IMR-90 (cell line): ENCODE data around the gene JMJD1C. TPM values are rescaled to one million over a fixed set of nuclear protein-coding genes. Genes with fewer than 3 reads are reported as not detected.

Experiments used
- ATAC-seq: fragments of 200-7000 bp; cut with Tn5 transposase; 2 replicates; pipeline ENCODE4 v1.9.1; 2020; ENCODE audit warnings: low read depth, mild to moderate bottlenecking, moderate library complexity
- BruUV-seq: library from RNA; stranded (reverse); fragments of 400-500 nt; replicated peaks from 2 replicates; lab custom pipeline; 2021; lab: Mats Ljungman, UMichigan
- CTCF ChIA-PET: fragments of 300-600 bp; formaldehyde crosslinking; extraction: SDS; loops from one replicate; lab custom pipeline; 2021; ENCODE audit warnings: antibody characterized with exemption; lab: Yijun Ruan, JAX
- POLR2A ChIA-PET: fragments of 300-600 bp; sonication (Branson Sonifier 250); formaldehyde crosslinking; loops from one replicate; lab custom pipeline; 2022; ENCODE audit warnings: antibody characterized with exemption; ENCODE audit not compliant: unreplicated experiment; lab: Charles Lee
- DNase-seq: peaks from one replicate; pipeline ENCODE4 v3.0.0; 2013
- H2AFZ ChIP-seq: replicated peaks from 2 replicates; pipeline ENCODE3; 2013; ENCODE audit warnings: low read length, mild to moderate bottlenecking; ENCODE audit not compliant: poor library complexity
- H2AK5ac ChIP-seq: 2 replicates; pipeline ENCODE4 v1.6.1; 2013; ENCODE audit warnings: low read depth, low read length, inconsistent platforms
- H2AK9ac ChIP-seq: replicated peaks from 2 replicates; pipeline ENCODE3; 2013; ENCODE audit warnings: mild to moderate bottlenecking, low read depth, low read length, moderate library complexity; ENCODE audit not compliant: poor library complexity
- H2BK120ac ChIP-seq: 2 replicates; pipeline ENCODE4 v1.6.1; 2013; ENCODE audit warnings: low read depth, low read length, inconsistent platforms
- H2BK15ac ChIP-seq: 3 replicates; pipeline ENCODE4 v1.6.1; 2013; ENCODE audit warnings: low read depth, low read length, inconsistent platforms
- H2BK20ac ChIP-seq: 2 replicates; pipeline ENCODE4 v1.6.1; 2013; ENCODE audit warnings: low read depth, mild to moderate bottlenecking, inconsistent platforms, low read length, moderate library complexity
- H2BK5ac ChIP-seq: 2 replicates; pipeline ENCODE4 v1.6.1; 2013; ENCODE audit warnings: mild to moderate bottlenecking, low read depth, low read length, inconsistent platforms; ENCODE audit not compliant: poor library complexity, severe bottlenecking
- H3K14ac ChIP-seq: replicated peaks from 2 replicates; pipeline ENCODE4 v1.6.1; 2013; ENCODE audit warnings: low read depth, low read length, inconsistent platforms
- H3K18ac ChIP-seq: 2 replicates; pipeline ENCODE4 v1.6.1; 2013; ENCODE audit warnings: low read depth, low read length, control low read depth
- H3K23ac ChIP-seq: 2 replicates; pipeline ENCODE4 v1.6.1; 2013; ENCODE audit warnings: low read depth, low read length, inconsistent platforms
- H3K27ac ChIP-seq: 2 replicates; pipeline ENCODE4 v1.5.1; 2013; ENCODE audit warnings: mild to moderate bottlenecking, control low read depth, low read length; ENCODE audit not compliant: insufficient read depth
- H3K27me3 ChIP-seq: 2 replicates; pipeline ENCODE4 v1.6.1; 2013; ENCODE audit warnings: low read length; ENCODE audit not compliant: control insufficient read depth, insufficient read depth
- H3K36me3 ChIP-seq: 2 replicates; pipeline ENCODE4 v1.6.1; 2013; ENCODE audit warnings: low read length, mixed read lengths; ENCODE audit not compliant: control insufficient read depth, insufficient read depth
- H3K4ac ChIP-seq: 2 replicates; pipeline ENCODE4 v1.6.1; 2013; ENCODE audit warnings: low read depth, low read length, inconsistent platforms
- H3K4me1 ChIP-seq: 2 replicates; pipeline ENCODE4 v1.6.1; 2013; ENCODE audit warnings: low read length, mixed read lengths; ENCODE audit not compliant: control insufficient read depth, insufficient read depth
- H3K4me2 ChIP-seq: 2 replicates; pipeline ENCODE4 v1.6.1; 2013; ENCODE audit warnings: low read depth, mild to moderate bottlenecking, control low read depth, low read length, moderate library complexity
- H3K4me3 ChIP-seq: 2 replicates; pipeline ENCODE4 v1.5.1; 2013; ENCODE audit warnings: low read depth, mild to moderate bottlenecking, control low read depth, low read length, moderate library complexity; ENCODE audit not compliant: insufficient read depth
- H3K56ac ChIP-seq: 2 replicates; pipeline ENCODE4 v1.6.1; 2013; ENCODE audit warnings: low read length, inconsistent platforms; ENCODE audit not compliant: insufficient read depth; ENCODE audit errors: extremely low read depth
- H3K79me1 ChIP-seq, 2 experiments: 2 replicates each; pipeline ENCODE4 v1.6.1; 2013; ENCODE audit warnings: low read length in 2 of 2, inconsistent platforms in 1 of 2, low read depth in 1 of 2
- H3K9ac ChIP-seq: 2 replicates; pipeline ENCODE4 v1.6.1; 2013; ENCODE audit warnings: low read depth, low read length, control low read depth
- H3K9me1 ChIP-seq: 2 replicates; pipeline ENCODE4 v1.6.1; 2013; ENCODE audit warnings: low read length, inconsistent platforms; ENCODE audit not compliant: insufficient read depth
- H3K9me3 ChIP-seq: 2 replicates; pipeline ENCODE4 v1.6.1; 2013; ENCODE audit warnings: low read length; ENCODE audit not compliant: control insufficient read depth, insufficient read depth
- H4K20me1 ChIP-seq: 2 replicates; pipeline ENCODE4 v1.6.1; 2013; ENCODE audit warnings: low read length, inconsistent platforms; ENCODE audit not compliant: insufficient read depth
- H4K5ac ChIP-seq: 2 replicates; pipeline ENCODE4 v1.6.1; 2013; ENCODE audit warnings: mild to moderate bottlenecking, low read depth, low read length, control low read depth
- H4K8ac ChIP-seq, 2 experiments: 2 replicates each; pipeline ENCODE4 v1.6.1; 2013; ENCODE audit warnings: low read depth in 2 of 2, low read length in 2 of 2, control low read depth in 1 of 2, inconsistent platforms in 1 of 2
- H4K91ac ChIP-seq: 2 replicates; pipeline ENCODE4 v1.6.1; 2013; ENCODE audit warnings: low read depth, low read length, inconsistent platforms; ENCODE audit not compliant: insufficient read depth
- MAFK ChIP-seq: IDR thresholded peaks from 2 replicates; pipeline ENCODE4 v1.6.1; 2012; ENCODE audit warnings: low read depth, low read length, improper control_type of control experiment
- RFX5 ChIP-seq: IDR thresholded peaks from 2 replicates; pipeline ENCODE4 v1.8.0; 2012; ENCODE audit warnings: low read depth, mild to moderate bottlenecking, low read length, moderate library complexity
- WGBS, 2 experiments: methylation state at CpG; one replicate each; pipeline versions ENCODE4 v1.1.5 to v1.1.7; 2013; ENCODE audit warnings: missing lambda C conversion rate in 2 of 2; ENCODE audit not compliant: insufficient read length in 1 of 2; ENCODE audit errors: extremely low coverage in 2 of 2; 5-methylcytosine and 5-hydroxymethylcytosine counted together
- dilution Hi-C: fragments of 300-500 bp; cut with HindIII; formaldehyde crosslinking; loops from one replicate; pipeline ENCODE4 v1.14.3; 2018; ENCODE audit warnings: low sequenced_read_pairs; ENCODE audit not compliant: unreplicated experiment
- in situ Hi-C: fragments of 300-500 bp; cut with MboI; formaldehyde crosslinking; loops from 3 replicates; pipeline ENCODE4 v1.14.3; 2019; ENCODE audit warnings: low sequenced_read_pairs, inconsistent platforms, mixed read lengths
- intact Hi-C: fragments of 100-400 bp; cut with micrococcal nuclease; formaldehyde crosslinking; loops from 2 replicates; pipeline ENCODE4 v1.10.0; 2022
- polyA plus RNA-seq, 3 experiments: library from polyadenylated mRNA; depleted of rRNA; stranded (reverse); fragments of >200 nt; gene quantifications; 2 replicates each; pipeline ENCODE4 v1.2.3, GENCODE V29; 2012; ENCODE audit warnings: low replicate concordance in 1 of 3
- total RNA-seq: library from RNA; depleted of rRNA; stranded (reverse); fragments of >200 nt; gene quantifications from 2 replicates; pipeline ENCODE4 v1.2.3, GENCODE V29; 2012

JMJD1C gene
- total and polyA plus RNA-seq, 2 of the 4 experiments (the other 2 are of a cell fraction), result 15.6 to 96.8 TPM

- Histone ChIP-seq H2BK15ac (no peak overlapping the region), H3K14ac (no peak overlapping the region), H3K79me1 (peaks cover 32 to 72% of the 10 kb centered on the region in 2 experiments), H2AFZ (no peak overlapping the region), H4K5ac (no peak overlapping the region), H3K9me3 (no peaks in the 10 kb centered on the region), H3K36me3 (no peaks in the 10 kb centered on the region), H3K9me1 (no peaks in the 10 kb centered on the region), H3K27me3 (no peaks in the 10 kb centered on the region), H2BK5ac (no peak overlapping the region), H2BK120ac (no peak overlapping the region), H2AK5ac (no peak overlapping the region), H3K4me1 (no peaks in the 10 kb centered on the region), H4K20me1 (peaks cover 14% of the 10 kb centered on the region), H3K9ac (no peak overlapping the region), H4K91ac (no peak overlapping the region), H2AK9ac (no peak overlapping the region), H3K4me2 (no peak overlapping the region), H3K4me3 (no peak overlapping the region), H3K56ac (no peak overlapping the region), H3K27ac (no peak overlapping the region), H4K8ac (no peak overlapping the region), H3K18ac (no peak overlapping the region), H3K23ac (no peak overlapping the region), H3K4ac (no peak overlapping the region), H2BK20ac (no peak overlapping the region)
- in situ Hi-C loops, result no loop called here
- BruUV-seq, result no TSS peak
- intact Hi-C loops, result no loop called here
- WGBS, 2 experiments, result no CpG with 5 or more reads among the region's 3 CpGs
- DNase-seq (no peak), ATAC-seq (no peak)
- TF ChIP-seq RFX5 (no peak), MAFK (peak; percentile 80)
- ChIA-PET POLR2A (no interaction called here), CTCF (no interaction called here)
- dilution Hi-C loops, result no loop called here
Measured at GRCh38 chr10:63424576-63424975, 41.2 kb downstream of the JMJD1C start.
